ENCODE data around the gene RHOU. TPM values are rescaled to one million over a fixed set of nuclear protein-coding genes. Genes with fewer than 3 reads are reported as not detected.

The RHOU gene
- total and polyA plus RNA-seq, 2 experiments from 2014 or later, result 0.95 to 4.4 TPM

DNA sequence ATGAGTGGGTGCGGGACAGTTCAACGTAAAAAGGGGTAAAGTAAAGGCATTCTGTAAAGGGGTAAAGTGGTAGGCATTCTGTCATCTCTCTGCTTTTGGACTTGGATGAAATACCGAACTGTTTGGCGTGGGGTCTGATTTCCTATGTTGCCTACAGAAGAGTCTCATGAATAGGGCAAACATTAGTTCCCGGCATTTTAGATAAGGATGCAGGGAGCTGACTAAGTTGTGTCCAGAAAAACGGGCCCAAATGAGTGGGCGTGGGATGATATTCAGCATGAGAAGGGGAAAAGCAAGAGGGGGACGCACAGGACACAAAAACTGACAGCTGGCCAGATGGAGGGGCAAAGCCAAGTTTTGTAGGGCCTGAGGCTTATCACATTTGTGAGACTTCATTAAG is 2.9 kb upstream of the RHOU start:
- Histone ChIP-seq H3K36me3 (ENCODE audit: insufficient read depth) (no peaks in the 10 kb centered on the region), H3K27me3 (ENCODE audit: insufficient read depth) (peaks cover 50% of the 10 kb centered on the region), H4K20me1 (replicated peaks; ENCODE audit: insufficient read depth) (no peaks in the 10 kb centered on the region), H3K79me2 (replicated peaks; ENCODE audit: insufficient read depth) (no peaks in the 10 kb centered on the region), H3K4me3 (no peak overlapping the region), H3K4me1 (ENCODE audit: insufficient read depth) (peaks cover 14% of the 10 kb centered on the region), H3K4me2 (no peak overlapping the region), H3F3A (replicated peaks; ENCODE audit: low read depth) (no peaks in the 10 kb centered on the region; the same call in 1 of the 2 replicates), H2AFZ (no peak overlapping the region), H3K27ac (ENCODE audit: low read depth) (no peak overlapping the region), H3K9me2 (ENCODE audit: insufficient read depth) (no peaks in the 10 kb centered on the region)
- ATAC-seq (no peak), DNase-seq (ENCODE audit: low spot score) (no peak)
- H3K4me3 Mint-ChIP-seq, result no peak overlapping the region
- H3K9me3 Mint-ChIP-seq, result no peaks in the 10 kb centered on the region; the same call in 2 of the 3 replicates
- no peak for TF ChIP-seq ZNF462 (CRISPR knock-in tag; IDR thresholded peaks at IDR 0.05)
- no peak for TF ChIP-seq EZH2phosphoT487 (IDR thresholded peaks at IDR 0.05; ENCODE audit: unreplicated experiment)
- TF ChIP-seq ZNF114 (CRISPR knock-in tag; IDR thresholded peaks at IDR 0.05), result no peak
- no peak for TF ChIP-seq ZNF331 (CRISPR knock-in tag; IDR thresholded peaks at IDR 0.05; ENCODE audit: low read depth)
- no peaks in the 10 kb centered on the region for H3K36me3 Mint-ChIP-seq (ENCODE audit: low read depth)
- H3K27me3 Mint-ChIP-seq (ENCODE audit: insufficient read depth, low read depth, poor library complexity), result peaks cover 22% of the 10 kb centered on the region
- peaks cover 4% of the 10 kb centered on the region; the same call in 2 of the 3 replicates for H3K4me1 Mint-ChIP-seq
- no peak overlapping the region for H3K27ac Mint-ChIP-seq

DNA sequence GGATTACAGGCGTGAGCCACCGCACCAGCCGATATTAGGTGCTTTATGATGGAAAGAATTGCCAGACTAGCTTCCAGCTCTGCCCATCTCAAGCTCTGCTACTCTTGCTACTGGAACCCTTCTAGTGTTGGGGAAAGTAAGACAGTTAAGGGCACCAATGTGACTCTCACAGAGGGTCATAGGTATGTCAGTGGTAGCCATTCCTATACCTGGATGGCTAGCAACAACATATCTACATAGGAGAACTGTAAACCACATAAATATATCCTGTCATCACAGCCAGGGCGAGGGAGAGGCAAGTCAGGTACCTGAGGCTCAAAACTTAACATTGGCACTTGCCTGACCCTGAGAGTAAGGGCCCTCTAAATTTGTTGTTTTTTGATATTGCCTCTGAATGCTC is 1.7 kb upstream of the RHOU start:
- no peaks in the 10 kb centered on the region for H3K36me3 ChIP-seq (ENCODE audit: insufficient read depth)
- H4K20me1 ChIP-seq (replicated peaks; ENCODE audit: insufficient read depth), result no peaks in the 10 kb centered on the region
- DNase-seq (ENCODE audit: low spot score), result no peak
- peaks cover 56% of the 10 kb centered on the region for H3K27me3 ChIP-seq (ENCODE audit: insufficient read depth)
- no peak overlapping the region for H3K27ac ChIP-seq (ENCODE audit: low read depth)
- peaks cover 14% of the 10 kb centered on the region for H3K4me1 ChIP-seq (ENCODE audit: insufficient read depth)
- H3K36me3 Mint-ChIP-seq (ENCODE audit: low read depth), result peaks cover 3% of the 10 kb centered on the region; the same call in 1 of the 3 replicates
- no peaks in the 10 kb centered on the region; the same call in 1 of the 2 replicates for H3F3A ChIP-seq (replicated peaks; ENCODE audit: low read depth)
- H2AFZ ChIP-seq, result no peak overlapping the region
- no peaks in the 10 kb centered on the region for H3K9me2 ChIP-seq (ENCODE audit: insufficient read depth)
- peaks cover 22% of the 10 kb centered on the region for H3K27me3 Mint-ChIP-seq (ENCODE audit: insufficient read depth, low read depth, poor library complexity)
- H3K27ac Mint-ChIP-seq, result no peak overlapping the region
- peaks cover 8% of the 10 kb centered on the region; the same call in 2 of the 3 replicates for H3K4me1 Mint-ChIP-seq
- no peaks in the 10 kb centered on the region; the same call in 2 of the 3 replicates for H3K9me3 Mint-ChIP-seq
- no peaks in the 10 kb centered on the region for H3K79me2 ChIP-seq (replicated peaks; ENCODE audit: insufficient read depth)
- no peak overlapping the region for H3K4me3 ChIP-seq
- H3K4me2 ChIP-seq, result no peak overlapping the region
- H3K4me3 Mint-ChIP-seq, result no peak overlapping the region
- ATAC-seq, result no peak
- TF ChIP-seq STAT1 (IDR thresholded peaks at IDR 0.05; ENCODE audit: unreplicated experiment) (no peak), POLR2AphosphoS5 (IDR thresholded peaks at IDR 0.05; ENCODE audit: low read depth) (no peak), NANOG (IDR thresholded peaks at IDR 0.05; ENCODE audit: borderline replicate concordance) (no peak), CREB1 (CRISPR knock-in tag; IDR thresholded peaks at IDR 0.05; ENCODE audit: low read depth) (no peak)
